HEK293 (cell line): Measurements from ENCODE around the gene ATOH1.

Experiments used
- ZNF146 ChIP-seq: fragments of 450-650 bp; formaldehyde crosslinking; IDR thresholded peaks from 2 replicates; pipeline ENCODE4 v1.5.1; 2016; ENCODE audit warnings: missing biosample characterization, missing genetic modification characterization
- ZNF350 ChIP-seq: fragments of 450-650 bp; formaldehyde crosslinking; IDR thresholded peaks from 2 replicates; pipeline ENCODE4 v1.5.0; 2017; ENCODE audit warnings: missing biosample characterization, mild to moderate bottlenecking, missing genetic modification characterization
- ZNF544 ChIP-seq: fragments of 450-650 bp; formaldehyde crosslinking; IDR thresholded peaks from 2 replicates; pipeline ENCODE4 v1.5.0; 2017; ENCODE audit warnings: missing biosample characterization, missing genetic modification characterization

DNA sequence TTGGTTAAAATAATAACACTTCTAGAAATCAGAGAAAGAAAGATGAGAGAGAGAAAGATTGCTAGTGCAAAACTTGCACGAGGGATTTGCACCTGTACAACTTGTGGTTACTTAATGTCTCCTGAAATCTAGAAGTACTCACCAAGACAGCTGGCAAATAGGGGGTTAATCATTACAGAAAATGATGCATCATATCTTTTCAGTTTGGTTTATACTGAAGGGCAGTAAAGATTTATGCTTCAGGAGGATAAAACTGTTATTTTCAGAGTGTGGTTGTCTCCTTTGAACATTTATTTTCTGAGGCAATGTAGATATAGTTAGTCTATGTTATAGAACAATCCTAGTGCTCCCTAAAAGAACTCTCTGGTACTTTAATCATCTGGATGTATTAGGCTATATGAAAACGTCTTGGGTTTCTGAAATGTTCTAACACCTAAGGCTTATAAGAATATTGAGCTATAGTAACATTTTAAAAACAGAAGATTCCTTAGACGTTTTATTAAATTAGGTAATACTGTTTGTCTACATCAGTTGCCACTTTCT is 13.3 kb downstream of the ATOH1 start:
- no peak for TF ChIP-seq ZNF544 (tag by site-specific recombination)
- TF ChIP-seq ZNF350 (tag by site-specific recombination) = no peak
- no peak for TF ChIP-seq ZNF146 (tag by site-specific recombination)
